Nephron (organoid): ENCODE measurements around the gene VAPB.

Source experiments
- H3K27ac Mint-ChIP-seq, 3 experiments: 2 replicates each; pipeline ENCODE4 v1.8.0; 2020; ENCODE audit warnings: mixed read lengths in 3 of 3, mild to moderate bottlenecking in 2 of 3, moderate library complexity in 1 of 3
- H3K27me3 Mint-ChIP-seq: 2 replicates; pipeline ENCODE4 v1.8.0; 2021; ENCODE audit warnings: low read depth, mild to moderate bottlenecking, moderate library complexity, mixed read lengths
- H3K36me3 Mint-ChIP-seq: 2 replicates; pipeline ENCODE4 v1.8.0; 2020; ENCODE audit warnings: low read depth, mixed read lengths
- H3K4me1 Mint-ChIP-seq: 2 replicates; pipeline ENCODE4 v1.8.0; 2020; ENCODE audit warnings: mixed read lengths
- H3K4me3 Mint-ChIP-seq, 3 experiments: 2 replicates each; pipeline ENCODE4 v1.8.0; 2020; ENCODE audit warnings: mild to moderate bottlenecking in 3 of 3, mixed read lengths in 3 of 3, moderate library complexity in 2 of 3
- H3K9me3 Mint-ChIP-seq: 2 replicates; pipeline ENCODE4 v1.8.0; 2020; ENCODE audit warnings: mixed read lengths
- TF ChIP-seq, protein P1 (sequence below), 3 experiments: fragments of 200-600 bp; sonication (generic); IDR thresholded peaks; one replicate each; pipeline ENCODE4 v1.5.0; 2021; ENCODE audit warnings: antibody characterized with exemption in 3 of 3; ENCODE audit not compliant: unreplicated experiment in 3 of 3

The VAPB gene

DNA sequence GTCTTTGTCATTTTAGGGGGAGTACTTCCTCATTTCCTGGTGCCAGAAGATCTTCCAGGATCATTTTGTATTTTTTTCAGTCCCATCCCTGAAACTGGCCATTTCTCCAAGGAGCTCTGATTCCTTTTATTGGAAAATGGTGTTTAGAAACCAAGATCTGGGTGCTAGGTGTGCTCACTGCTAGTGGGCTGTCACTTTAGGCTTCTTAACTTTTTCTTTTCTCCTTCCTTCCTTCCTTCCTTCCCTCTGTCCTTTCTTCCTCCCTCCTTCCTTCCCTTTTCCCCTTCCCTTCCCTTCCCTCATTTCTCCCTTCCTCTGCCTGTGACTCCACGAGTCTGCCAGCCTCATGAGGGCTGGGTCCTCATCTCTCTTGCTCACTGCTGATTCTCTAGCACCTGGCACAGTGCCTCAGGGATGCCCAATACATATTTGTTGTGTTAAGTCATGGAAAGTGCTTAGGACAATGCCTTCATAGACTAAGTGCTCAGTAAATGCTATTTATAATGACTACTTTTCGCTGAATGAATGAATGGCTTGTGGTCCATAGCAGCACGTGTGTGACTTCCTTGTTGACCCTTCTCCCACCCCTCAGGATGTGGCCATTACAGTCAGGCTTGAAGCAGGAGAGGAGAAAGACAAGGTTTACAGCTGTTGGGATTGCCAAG is 89.2 kb downstream of the VAPB start:
- H3K27ac Mint-ChIP-seq, result no peak overlapping the region
- H3K36me3 Mint-ChIP-seq, result peaks cover 32% of the 10 kb centered on the region
- H3K4me1 Mint-ChIP-seq, result peaks cover 4% of the 10 kb centered on the region
- TF ChIP-seq, protein P1, sequence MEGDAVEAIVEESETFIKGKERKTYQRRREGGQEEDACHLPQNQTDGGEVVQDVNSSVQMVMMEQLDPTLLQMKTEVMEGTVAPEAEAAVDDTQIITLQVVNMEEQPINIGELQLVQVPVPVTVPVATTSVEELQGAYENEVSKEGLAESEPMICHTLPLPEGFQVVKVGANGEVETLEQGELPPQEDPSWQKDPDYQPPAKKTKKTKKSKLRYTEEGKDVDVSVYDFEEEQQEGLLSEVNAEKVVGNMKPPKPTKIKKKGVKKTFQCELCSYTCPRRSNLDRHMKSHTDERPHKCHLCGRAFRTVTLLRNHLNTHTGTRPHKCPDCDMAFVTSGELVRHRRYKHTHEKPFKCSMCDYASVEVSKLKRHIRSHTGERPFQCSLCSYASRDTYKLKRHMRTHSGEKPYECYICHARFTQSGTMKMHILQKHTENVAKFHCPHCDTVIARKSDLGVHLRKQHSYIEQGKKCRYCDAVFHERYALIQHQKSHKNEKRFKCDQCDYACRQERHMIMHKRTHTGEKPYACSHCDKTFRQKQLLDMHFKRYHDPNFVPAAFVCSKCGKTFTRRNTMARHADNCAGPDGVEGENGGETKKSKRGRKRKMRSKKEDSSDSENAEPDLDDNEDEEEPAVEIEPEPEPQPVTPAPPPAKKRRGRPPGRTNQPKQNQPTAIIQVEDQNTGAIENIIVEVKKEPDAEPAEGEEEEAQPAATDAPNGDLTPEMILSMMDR (IDR thresholded peaks at IDR 0.05; ENCODE audit: unreplicated experiment in 3 of 3), result no peak
- no peak overlapping the region for H3K4me3 Mint-ChIP-seq
- peaks cover 45% of the 10 kb centered on the region for H3K9me3 Mint-ChIP-seq
- no peaks in the 10 kb centered on the region for H3K27me3 Mint-ChIP-seq

GRCh38 chr20:58479726-58480440 is 90.9 kb downstream of the VAPB start:
- Mint-ChIP-seq H3K36me3 (peaks cover 34% of the 10 kb centered on the region), H3K4me1 (no peaks in the 10 kb centered on the region), H3K27me3 (no peaks in the 10 kb centered on the region), H3K4me3 (no peak overlapping the region), H3K27ac (no peak overlapping the region), H3K9me3 (peaks cover 55% of the 10 kb centered on the region)
- TF ChIP-seq, protein P1 (IDR thresholded peaks at IDR 0.05; ENCODE audit: unreplicated experiment in 3 of 3), result no peak

DNA sequence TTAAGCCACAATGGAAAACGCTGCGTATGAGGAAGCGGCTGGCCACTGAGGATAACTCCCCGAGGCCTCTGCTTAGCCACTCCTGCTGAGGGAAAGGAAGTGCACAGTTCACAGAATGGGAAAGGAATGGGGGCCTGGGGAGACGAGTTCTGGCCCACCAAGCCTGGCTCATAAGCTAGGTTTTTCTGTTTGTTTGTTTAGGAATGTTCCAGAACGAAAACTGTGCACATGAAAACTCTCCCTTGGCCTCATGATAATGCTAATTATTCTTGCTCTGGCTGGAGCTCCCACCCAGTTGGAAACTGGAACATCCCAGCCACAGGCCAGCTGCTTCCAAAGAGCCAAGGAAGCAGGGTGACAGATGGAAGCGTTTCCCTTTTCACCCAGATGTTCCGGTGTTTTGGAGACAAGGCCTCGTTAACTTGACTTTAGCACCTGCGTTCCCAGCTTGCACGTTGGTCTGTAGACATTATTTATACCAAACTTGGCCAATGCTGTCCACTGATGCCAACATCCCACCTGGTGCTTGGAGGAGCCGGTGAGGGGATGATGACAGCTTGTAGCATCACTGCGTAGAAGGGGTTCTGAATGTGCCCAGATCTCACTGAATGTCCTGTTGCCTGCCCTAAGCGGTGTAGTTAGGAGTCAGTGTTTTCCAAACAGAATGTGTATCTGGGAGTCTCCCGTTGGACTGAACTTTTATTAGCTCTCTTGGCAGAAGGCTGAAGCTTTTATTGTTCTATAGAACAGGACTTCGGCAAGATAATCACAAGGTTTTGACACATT is 91.7 kb downstream of the VAPB start:
- H3K36me3 Mint-ChIP-seq, result peaks cover 33% of the 10 kb centered on the region
- no peaks in the 10 kb centered on the region for H3K27me3 Mint-ChIP-seq
- no peaks in the 10 kb centered on the region for H3K4me1 Mint-ChIP-seq
- H3K4me3 Mint-ChIP-seq, result no peak overlapping the region
- TF ChIP-seq, protein P1 (IDR thresholded peaks at IDR 0.05; ENCODE audit: unreplicated experiment in 3 of 3), result no peak
- no peak overlapping the region for H3K27ac Mint-ChIP-seq
- peaks cover 61% of the 10 kb centered on the region for H3K9me3 Mint-ChIP-seq

DNA sequence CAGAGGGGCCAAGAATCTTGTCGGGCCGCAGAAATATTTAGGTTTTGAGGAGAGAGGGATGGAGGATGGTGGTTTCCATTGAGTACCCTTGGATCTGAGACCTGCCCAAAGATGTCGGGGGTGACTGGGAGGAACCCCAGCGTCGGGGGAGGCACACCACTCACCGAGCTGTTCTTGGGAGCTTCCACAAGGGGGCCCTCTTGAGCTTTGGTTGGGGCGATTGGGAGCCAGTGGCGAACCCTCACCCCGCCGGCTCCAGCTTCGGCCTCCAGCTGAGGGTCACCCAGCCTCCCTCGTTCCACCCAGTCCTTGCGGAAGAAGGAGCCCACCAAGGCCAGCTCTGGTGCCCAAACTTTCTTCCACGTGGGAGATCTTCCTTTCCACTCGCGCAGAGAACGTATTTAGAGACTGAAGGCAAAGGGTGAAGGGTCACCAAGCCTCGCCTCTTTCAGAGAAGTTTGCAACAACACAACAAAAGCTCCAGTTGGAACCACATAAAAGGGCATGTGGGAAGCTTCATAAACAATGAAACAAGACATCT is 92.5 kb downstream of the VAPB start:
- H3K4me1 Mint-ChIP-seq, result no peaks in the 10 kb centered on the region
- TF ChIP-seq, protein P1 (IDR thresholded peaks at IDR 0.05; ENCODE audit: unreplicated experiment in 3 of 3), result peak in 2 of 3 experiments; percentile 10 to 44
- H3K36me3 Mint-ChIP-seq, result peaks cover 40% of the 10 kb centered on the region
- no peak overlapping the region for H3K27ac Mint-ChIP-seq
- H3K27me3 Mint-ChIP-seq, result no peaks in the 10 kb centered on the region
- H3K4me3 Mint-ChIP-seq, result no peak overlapping the region
- peaks cover 66% of the 10 kb centered on the region for H3K9me3 Mint-ChIP-seq

DNA sequence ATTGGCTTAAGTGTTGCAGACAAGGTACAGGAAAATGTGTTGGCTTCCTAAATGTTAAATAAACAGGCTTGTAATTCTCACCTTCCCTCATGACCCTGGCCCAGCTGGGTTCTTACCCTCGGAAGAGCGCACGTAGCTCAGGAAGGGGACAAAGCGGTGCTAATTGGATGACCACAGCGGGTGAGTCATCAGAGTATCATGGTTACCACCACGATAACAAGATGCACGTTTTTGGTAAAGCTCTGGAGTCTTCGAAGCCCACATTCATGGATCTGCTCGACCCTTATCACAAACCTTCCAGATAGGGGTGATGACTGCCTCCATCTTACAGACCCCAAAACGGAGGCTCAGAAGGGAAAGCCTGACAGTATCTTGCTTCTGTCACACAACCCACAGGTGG is 93.4 kb downstream of the VAPB start:
- H3K4me1 Mint-ChIP-seq, result no peaks in the 10 kb centered on the region
- H3K36me3 Mint-ChIP-seq, result peaks cover 35% of the 10 kb centered on the region
- no peaks in the 10 kb centered on the region for H3K27me3 Mint-ChIP-seq
- TF ChIP-seq, protein P1 (IDR thresholded peaks at IDR 0.05; ENCODE audit: unreplicated experiment in 3 of 3), result no peak
- H3K4me3 Mint-ChIP-seq, result no peak overlapping the region
- no peak overlapping the region for H3K27ac Mint-ChIP-seq
- H3K9me3 Mint-ChIP-seq, result peaks cover 61% of the 10 kb centered on the region
